Ramos (cell line): ENCODE data around the gene NPIPA8.
"Not testable (repeated sequence)": the region's sequence is repeated elsewhere in the genome, so short reads cannot be mapped to it uniquely, and the experiment has no call there.

Experiments
- in situ Hi-C: fragments of 300-500 bp; cut with MboI; formaldehyde crosslinking; loops from one replicate; pipeline ENCODE4 v1.14.3; 2022; ENCODE audit warnings: low sequenced_read_pairs; ENCODE audit not compliant: unreplicated experiment

The NPIPA8 gene

GRCh38 chr16:18280319-18280718, 56.2 kb downstream of the NPIPA8 start:
- in situ Hi-C loops = not testable (repeated sequence)

- in situ Hi-C loops = not testable (repeated sequence)
These were observed 59.8 kb downstream of the NPIPA8 start for GRCh38 chr16:18276756-18277155.

GRCh38 chr16:18270171-18270570, 66.4 kb downstream of the NPIPA8 start:
- in situ Hi-C loops = not testable (repeated sequence)
